Cardiac ventricle fibroblast (primary cell): ENCODE results near the gene LILRB1. TPM values are rescaled to one million over a fixed set of nuclear protein-coding genes. Genes with fewer than 3 reads are reported as not detected.

Experiments used
- total RNA-seq: library from RNA; depleted of rRNA; stranded (reverse); fragments of >200 nt; gene quantifications from 2 replicates; pipeline ENCODE4 v1.2.3, GENCODE V29; 2015

Gene LILRB1
- not detected in 2 replicates for total RNA-seq

GRCh38 chr19:54630262-54630661 is at the start of gene LILRB1:
LILRB1 (plus strand) TSS chr19:54630484; CDS start chr19:54631074, 590 bp downstream.

DNA sequence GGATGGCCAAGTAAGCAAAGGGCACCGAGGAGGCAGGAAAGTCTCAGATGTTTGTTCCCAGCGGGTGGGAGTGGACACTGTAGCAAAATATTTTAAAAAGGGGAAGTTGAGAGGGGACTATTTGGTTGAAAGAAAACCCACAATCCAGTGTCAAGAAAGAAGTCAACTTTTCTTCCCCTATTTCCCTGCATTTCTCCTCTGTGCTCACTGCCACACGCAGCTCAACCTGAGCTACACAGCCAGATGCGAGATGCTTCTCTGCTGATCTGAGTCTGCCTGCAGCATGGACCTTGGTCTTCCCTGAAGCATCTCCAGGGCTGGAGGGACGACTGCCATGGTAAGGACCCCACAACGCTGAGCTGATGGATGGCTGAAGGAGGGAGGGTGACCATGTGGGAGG is 36.8 kb upstream of the LILRB1 start, which contains the start of gene LILRA1:
TSS of gene LILRA1 (plus strand) at position 188 of the 400 bp plus-strand sequence. CDS start 613 bp downstream, outside the sequence.

DNA sequence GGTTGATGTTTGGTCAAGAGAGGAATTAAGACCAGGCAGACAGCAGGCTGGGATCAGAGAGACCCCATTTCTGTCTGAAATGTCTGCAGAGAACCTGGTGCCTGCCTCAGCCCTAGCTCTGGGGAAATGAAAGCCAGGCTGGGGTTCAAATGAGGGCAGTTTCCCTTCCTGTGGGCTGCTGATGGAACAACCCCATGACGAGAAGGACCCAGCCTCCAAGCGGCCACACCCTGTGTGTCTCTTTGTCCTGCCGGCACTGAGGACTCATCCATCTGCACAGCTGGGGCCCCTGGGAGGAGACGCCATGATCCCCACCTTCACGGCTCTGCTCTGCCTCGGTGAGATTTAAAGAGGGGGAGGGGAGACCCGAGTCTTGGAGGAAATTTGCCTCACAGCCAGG is 32.4 kb downstream of the LILRB1 start, which contains the start of gene LILRB4:
TSS of gene LILRB4 (plus strand) at position 256 of the 400 bp plus-strand sequence. CDS start at position 305, 49 bp downstream.

Other genes starting within 250 kb of the LILRB1 start
- gene TTYH1, start 215.0 kb upstream of the LILRB1 start, total RNA-seq, result not detected in 2 replicates
- 25.3 and 30.3 TPM in 2 replicates for gene LENG8, start 181.3 kb upstream of the LILRB1 start, total RNA-seq
- 8.3 and 9.4 TPM in 2 replicates for gene LENG9, start 166.7 kb upstream of the LILRB1 start, total RNA-seq
- 75.9 and 77.8 TPM in 2 replicates for gene CDC42EP5, start 157.2 kb upstream of the LILRB1 start, total RNA-seq
- not detected in 2 replicates for gene LAIR2, start 127.7 kb upstream of the LILRB1 start, total RNA-seq
- gene LILRA2, start 56.7 kb upstream of the LILRB1 start, total RNA-seq, result not detected in 2 replicates
- not detected in 2 replicates for gene LILRA1, start 36.9 kb upstream of the LILRB1 start, total RNA-seq
- gene LILRB4, start 32.5 kb downstream of the LILRB1 start, total RNA-seq, result not detected in 2 replicates
- gene KIR3DL3, start 94.0 kb downstream of the LILRB1 start, total RNA-seq, result not detected in 2 replicates
- not detected in 2 replicates for gene KIR2DL3, start 108.0 kb downstream of the LILRB1 start, total RNA-seq
- not detected in 2 replicates for gene KIR2DL1, start 139.3 kb downstream of the LILRB1 start, total RNA-seq
- not detected in 2 replicates for gene KIR2DL4, start 173.1 kb downstream of the LILRB1 start, total RNA-seq
- gene KIR3DL1, start 186.0 kb downstream of the LILRB1 start, total RNA-seq, result not detected in 2 replicates
- gene KIR2DS4, start 202.2 kb downstream of the LILRB1 start, total RNA-seq, result not detected in 2 replicates
- not detected in 2 replicates for gene KIR3DL2, start 220.0 kb downstream of the LILRB1 start, total RNA-seq
- gene FCAR, start 243.8 kb downstream of the LILRB1 start, total RNA-seq, result not detected in 2 replicates